WTC11 (cell line): Measurements from ENCODE around the gene APOBEC2.

ENCODE experiments used
- E2F4 ChIP-seq: sonication (generic); formaldehyde crosslinking; IDR thresholded peaks from 2 replicates; pipeline ENCODE4 v1.8.1; 2022; ENCODE audit warnings: low read depth, mild to moderate bottlenecking, moderate library complexity, missing genetic modification reagents, borderline replicate concordance
- ETV6 ChIP-seq: sonication (generic); formaldehyde crosslinking; IDR thresholded peaks from 2 replicates; pipeline ENCODE4 v1.8.1; 2022; ENCODE audit warnings: mild to moderate bottlenecking, missing genetic modification reagents
- NFYB ChIP-seq: sonication (generic); formaldehyde crosslinking; conservative IDR thresholded peaks from 2 replicates; pipeline ENCODE4 v1.8.0; 2022; ENCODE audit warnings: low read depth, missing genetic modification reagents
- RORB ChIP-seq: fragments of 250-450 bp; sonication (Bioruptor Pico); IDR thresholded peaks from 2 replicates; pipeline ENCODE4 v1.9.0; 2021; ENCODE audit warnings: mild to moderate bottlenecking
- SMAD3 ChIP-seq: sonication (generic); formaldehyde crosslinking; IDR thresholded peaks from 2 replicates; pipeline ENCODE4 v1.8.0; 2022; ENCODE audit warnings: missing genetic modification reagents, mild to moderate bottlenecking, borderline replicate concordance
- SP1 ChIP-seq: sonication (generic); formaldehyde crosslinking; conservative IDR thresholded peaks from 2 replicates; pipeline ENCODE4 v1.8.1; 2022; ENCODE audit warnings: missing genetic modification reagents
- TP53 ChIP-seq: sonication (generic); formaldehyde crosslinking; IDR thresholded peaks from 2 replicates; pipeline ENCODE4 v1.8.1; 2023; ENCODE audit warnings: mild to moderate bottlenecking, missing genetic modification reagents
- USF2 ChIP-seq: sonication (generic); formaldehyde crosslinking; IDR thresholded peaks from 2 replicates; pipeline ENCODE4 v1.8.1; 2023; ENCODE audit warnings: mild to moderate bottlenecking, missing genetic modification reagents, moderate library complexity
- ZNF232 ChIP-seq: sonication (generic); formaldehyde crosslinking; IDR thresholded peaks from 2 replicates; pipeline ENCODE4 v1.8.0; 2022; ENCODE audit warnings: mild to moderate bottlenecking, missing genetic modification reagents
- TF ChIP-seq, protein P1 (sequence below): fragments of 200-600 bp; IDR thresholded peaks from 2 replicates; pipeline ENCODE4 v1.8.0; 2022; ENCODE audit warnings: antibody characterized with exemption
- TF ChIP-seq, protein P2 (sequence below): sonication (generic); formaldehyde crosslinking; IDR thresholded peaks from 2 replicates; pipeline ENCODE4 v1.8.0; 2022; ENCODE audit warnings: mild to moderate bottlenecking, missing genetic modification reagents
- TF ChIP-seq, protein P3 (sequence below): sonication (generic); formaldehyde crosslinking; IDR thresholded peaks from 2 replicates; pipeline ENCODE4 v1.8.0; 2023; ENCODE audit warnings: missing genetic modification reagents, mild to moderate bottlenecking, borderline replicate concordance
- TF ChIP-seq, protein P4 (sequence below): fragments of 250-450 bp; sonication (Bioruptor Pico); IDR thresholded peaks from 2 replicates; pipeline ENCODE4 v1.9.0; 2021; ENCODE audit warnings: moderate library complexity, mild to moderate bottlenecking, inconsistent platforms, borderline replicate concordance

DNA sequence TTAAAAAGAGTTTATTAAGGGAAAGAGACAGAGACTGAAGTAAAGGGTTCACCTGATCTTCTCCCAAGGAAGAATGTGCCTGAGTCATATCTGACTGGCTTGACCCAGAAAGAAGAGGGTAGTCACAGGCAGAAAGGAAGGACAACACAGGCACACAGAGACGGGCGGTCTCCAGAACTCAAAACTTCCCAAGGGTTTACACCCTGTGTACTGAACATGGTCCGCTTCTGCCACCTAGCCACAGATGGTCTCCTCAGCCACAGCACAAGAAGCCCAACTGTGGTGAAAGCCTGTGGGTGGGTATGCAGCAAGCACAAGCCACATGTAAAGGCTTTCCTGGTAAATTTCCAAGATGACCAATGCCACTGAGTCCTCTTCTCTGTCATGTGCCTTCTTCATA, 31.2 kb upstream of the APOBEC2 start:
- TF ChIP-seq, protein P1, sequence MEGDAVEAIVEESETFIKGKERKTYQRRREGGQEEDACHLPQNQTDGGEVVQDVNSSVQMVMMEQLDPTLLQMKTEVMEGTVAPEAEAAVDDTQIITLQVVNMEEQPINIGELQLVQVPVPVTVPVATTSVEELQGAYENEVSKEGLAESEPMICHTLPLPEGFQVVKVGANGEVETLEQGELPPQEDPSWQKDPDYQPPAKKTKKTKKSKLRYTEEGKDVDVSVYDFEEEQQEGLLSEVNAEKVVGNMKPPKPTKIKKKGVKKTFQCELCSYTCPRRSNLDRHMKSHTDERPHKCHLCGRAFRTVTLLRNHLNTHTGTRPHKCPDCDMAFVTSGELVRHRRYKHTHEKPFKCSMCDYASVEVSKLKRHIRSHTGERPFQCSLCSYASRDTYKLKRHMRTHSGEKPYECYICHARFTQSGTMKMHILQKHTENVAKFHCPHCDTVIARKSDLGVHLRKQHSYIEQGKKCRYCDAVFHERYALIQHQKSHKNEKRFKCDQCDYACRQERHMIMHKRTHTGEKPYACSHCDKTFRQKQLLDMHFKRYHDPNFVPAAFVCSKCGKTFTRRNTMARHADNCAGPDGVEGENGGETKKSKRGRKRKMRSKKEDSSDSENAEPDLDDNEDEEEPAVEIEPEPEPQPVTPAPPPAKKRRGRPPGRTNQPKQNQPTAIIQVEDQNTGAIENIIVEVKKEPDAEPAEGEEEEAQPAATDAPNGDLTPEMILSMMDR = no peak
- no peak for TF ChIP-seq TP53 (CRISPR knock-in tag)
- TF ChIP-seq SMAD3 (CRISPR knock-in tag) = no peak
- TF ChIP-seq E2F4 (CRISPR knock-in tag) = no peak
- TF ChIP-seq USF2 (CRISPR knock-in tag) = no peak
- TF ChIP-seq RORB (CRISPR knock-in tag) = no peak
- TF ChIP-seq, protein P2, sequence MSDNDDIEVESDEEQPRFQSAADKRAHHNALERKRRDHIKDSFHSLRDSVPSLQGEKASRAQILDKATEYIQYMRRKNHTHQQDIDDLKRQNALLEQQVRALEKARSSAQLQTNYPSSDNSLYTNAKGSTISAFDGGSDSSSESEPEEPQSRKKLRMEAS (CRISPR knock-in tag) = no peak
- TF ChIP-seq, protein P3, sequence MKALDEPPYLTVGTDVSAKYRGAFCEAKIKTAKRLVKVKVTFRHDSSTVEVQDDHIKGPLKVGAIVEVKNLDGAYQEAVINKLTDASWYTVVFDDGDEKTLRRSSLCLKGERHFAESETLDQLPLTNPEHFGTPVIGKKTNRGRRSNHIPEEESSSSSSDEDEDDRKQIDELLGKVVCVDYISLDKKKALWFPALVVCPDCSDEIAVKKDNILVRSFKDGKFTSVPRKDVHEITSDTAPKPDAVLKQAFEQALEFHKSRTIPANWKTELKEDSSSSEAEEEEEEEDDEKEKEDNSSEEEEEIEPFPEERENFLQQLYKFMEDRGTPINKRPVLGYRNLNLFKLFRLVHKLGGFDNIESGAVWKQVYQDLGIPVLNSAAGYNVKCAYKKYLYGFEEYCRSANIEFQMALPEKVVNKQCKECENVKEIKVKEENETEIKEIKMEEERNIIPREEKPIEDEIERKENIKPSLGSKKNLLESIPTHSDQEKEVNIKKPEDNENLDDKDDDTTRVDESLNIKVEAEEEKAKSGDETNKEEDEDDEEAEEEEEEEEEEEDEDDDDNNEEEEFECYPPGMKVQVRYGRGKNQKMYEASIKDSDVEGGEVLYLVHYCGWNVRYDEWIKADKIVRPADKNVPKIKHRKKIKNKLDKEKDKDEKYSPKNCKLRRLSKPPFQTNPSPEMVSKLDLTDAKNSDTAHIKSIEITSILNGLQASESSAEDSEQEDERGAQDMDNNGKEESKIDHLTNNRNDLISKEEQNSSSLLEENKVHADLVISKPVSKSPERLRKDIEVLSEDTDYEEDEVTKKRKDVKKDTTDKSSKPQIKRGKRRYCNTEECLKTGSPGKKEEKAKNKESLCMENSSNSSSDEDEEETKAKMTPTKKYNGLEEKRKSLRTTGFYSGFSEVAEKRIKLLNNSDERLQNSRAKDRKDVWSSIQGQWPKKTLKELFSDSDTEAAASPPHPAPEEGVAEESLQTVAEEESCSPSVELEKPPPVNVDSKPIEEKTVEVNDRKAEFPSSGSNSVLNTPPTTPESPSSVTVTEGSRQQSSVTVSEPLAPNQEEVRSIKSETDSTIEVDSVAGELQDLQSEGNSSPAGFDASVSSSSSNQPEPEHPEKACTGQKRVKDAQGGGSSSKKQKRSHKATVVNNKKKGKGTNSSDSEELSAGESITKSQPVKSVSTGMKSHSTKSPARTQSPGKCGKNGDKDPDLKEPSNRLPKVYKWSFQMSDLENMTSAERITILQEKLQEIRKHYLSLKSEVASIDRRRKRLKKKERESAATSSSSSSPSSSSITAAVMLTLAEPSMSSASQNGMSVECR (CRISPR knock-in tag) = no peak
- no peak for TF ChIP-seq ETV6 (CRISPR knock-in tag)
- TF ChIP-seq SP1 (CRISPR knock-in tag) = no peak
- no peak for TF ChIP-seq NFYB
- TF ChIP-seq, protein P4, sequence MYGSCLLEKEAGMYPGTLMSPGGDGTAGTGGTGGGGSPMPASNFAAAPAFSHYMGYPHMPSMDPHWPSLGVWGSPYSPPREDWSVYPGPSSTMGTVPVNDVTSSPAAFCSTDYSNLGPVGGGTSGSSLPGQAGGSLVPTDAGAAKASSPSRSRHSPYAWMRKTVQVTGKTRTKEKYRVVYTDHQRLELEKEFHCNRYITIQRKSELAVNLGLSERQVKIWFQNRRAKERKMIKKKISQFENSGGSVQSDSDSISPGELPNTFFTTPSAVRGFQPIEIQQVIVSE = no peak
- no peak for TF ChIP-seq ZNF232 (CRISPR knock-in tag)
